Nasal cavity respiratory epithelium epithelial cell of viscerocranial mucosa (primary cell): ENCODE data around the gene PARP16. TPM values are rescaled to one million over a fixed set of nuclear protein-coding genes. Genes with fewer than 3 reads are reported as not detected.

ENCODE experiments used
- total RNA-seq: library from RNA; depleted of rRNA; stranded (reverse); fragments of >200 nt; gene quantifications from 2 replicates; pipeline ENCODE4 v1.2.3, GENCODE V29; 2014

Gene PARP16
- total RNA-seq = 2.1 and 5.0 TPM in 2 replicates

GRCh38 chr15:65286704-65287519, at the start of gene PARP16:
TSS of gene PARP16 (minus strand) at chr15:65286883. CDS start at chr15:65286426, 457 bp downstream.

GRCh38 chr15:65304381-65305149, 17.9 kb upstream of the PARP16 start, which contains the start of gene RNU5B-1:
TSS of gene RNU5B-1 (plus strand) at chr15:65304677.

DNA sequence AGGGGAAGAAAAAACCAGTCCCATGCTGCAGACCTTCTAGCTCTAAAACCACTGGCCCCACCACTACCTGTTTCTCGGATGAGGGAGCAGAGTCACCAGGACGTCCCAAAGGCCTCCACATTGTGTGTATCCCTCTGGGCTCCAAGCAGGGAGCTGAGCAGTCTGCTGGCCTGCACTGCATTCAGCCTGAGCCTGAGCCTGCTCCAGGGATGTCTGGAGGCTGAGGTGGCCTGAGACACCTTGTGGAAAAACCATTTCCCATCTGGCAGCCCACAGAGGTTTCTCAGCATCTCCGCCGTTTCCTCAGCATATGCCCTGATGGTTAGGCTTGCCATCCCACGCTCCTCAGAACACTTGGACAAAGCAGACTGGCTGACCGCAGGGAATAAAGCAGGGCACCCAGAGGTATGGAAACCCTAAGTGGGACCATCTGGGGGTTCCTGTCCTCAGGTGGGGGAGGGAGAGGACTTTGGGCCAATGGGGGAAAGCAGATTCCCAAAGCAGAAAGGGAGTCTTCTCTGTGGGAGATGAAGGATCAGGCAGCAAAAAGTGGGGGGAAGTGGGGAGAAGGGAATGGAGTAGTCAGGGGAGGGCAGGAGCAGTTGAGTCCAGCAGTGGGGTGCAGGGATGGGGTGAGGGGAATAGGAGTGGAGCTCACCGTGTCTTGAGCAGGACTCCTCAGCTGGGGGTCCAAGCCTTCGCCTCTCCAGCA, 75.8 kb downstream of the PARP16 start, which contains the start of gene CILP:
Gene CILP (minus strand): TSS at position 704 of the 712 bp plus-strand sequence. CDS start 1,718 bp downstream, outside the sequence.

Other genes starting within 250 kb of the PARP16 start
- not detected in 2 replicates for gene SLC51B, start 241.5 kb downstream of the PARP16 start, total RNA-seq
- not detected in 2 replicates for gene RASL12, start 218.9 kb downstream of the PARP16 start, total RNA-seq
- not detected in 2 replicates for gene KBTBD13, start 210.1 kb downstream of the PARP16 start, total RNA-seq
- 0.34 and 2.5 TPM in 2 replicates for gene UBAP1L, start 171.7 kb downstream of the PARP16 start, total RNA-seq
- gene PDCD7, start 153.1 kb downstream of the PARP16 start, total RNA-seq = 14.0 and 17.9 TPM in 2 replicates
- 62.2 and 88.3 TPM in 2 replicates for gene CLPX, start 101.5 kb downstream of the PARP16 start, total RNA-seq
- under 0.01 and 0.07 TPM in 2 replicates for gene CILP, start 75.4 kb downstream of the PARP16 start, total RNA-seq
- not detected in 2 replicates for gene RNU5A-1, start 9.2 kb upstream of the PARP16 start, total RNA-seq
- gene RNU5B-1, start 17.8 kb upstream of the PARP16 start, total RNA-seq = not detected in 2 replicates
- gene IGDCC3, start 91.1 kb upstream of the PARP16 start, total RNA-seq = not detected in 2 replicates
- 0.14 and 0.34 TPM in 2 replicates for gene IGDCC4, start 136.1 kb upstream of the PARP16 start, total RNA-seq
- 42.0 and 50.5 TPM in 2 replicates for gene DPP8, start 230.8 kb upstream of the PARP16 start, total RNA-seq
- 68.4 and 95.0 TPM in 2 replicates for gene HACD3, start 243.6 kb upstream of the PARP16 start, total RNA-seq